OCI-LY3 (cell line): ENCODE measurements around the gene GJD4.

ENCODE experiments used
- H2AFZ ChIP-seq: fragments of 200-600, 300-600 bp; shearing (Covaris generic); 2 replicates; pipeline ENCODE4 v1.6.0; 2014; ENCODE audit warnings: antibody characterized with exemption, low read depth, low read length
- H3K27ac ChIP-seq: fragments of 200-600, 300-600 bp; sonication (generic); 2 replicates; pipeline ENCODE4 v1.5.1; 2014; ENCODE audit warnings: mild to moderate bottlenecking, low read length, moderate library complexity, mixed read lengths
- H3K27me3 ChIP-seq: fragments of 200-600, 300-600 bp; sonication (generic); 2 replicates; pipeline ENCODE4 v1.6.1; 2014; ENCODE audit warnings: low read depth, low read length, mixed read lengths
- H3K36me3 ChIP-seq: fragments of 200-600, 300-600 bp; sonication (generic); replicated peaks from 2 replicates; pipeline ENCODE3; 2014; ENCODE audit warnings: low read depth, low read length, mixed read lengths
- H3K4me1 ChIP-seq: fragments of 300-600, 200-600 bp; sonication (generic); 2 replicates; pipeline ENCODE4 v1.6.1; 2014; ENCODE audit warnings: low read length, mixed read lengths
- H3K4me2 ChIP-seq: fragments of 200-600, 300-600 bp; sonication (generic); 2 replicates; pipeline ENCODE4 v1.6.1; 2014; ENCODE audit warnings: low read length, mixed read lengths
- H3K4me3 ChIP-seq: fragments of 300-600, 200-600 bp; sonication (generic); 2 replicates; pipeline ENCODE4 v1.5.1; 2014; ENCODE audit warnings: antibody characterized with exemption, mild to moderate bottlenecking, low read length, moderate library complexity
- H3K79me2 ChIP-seq: fragments of 300-600, 200-600 bp; shearing (Covaris generic); 2 replicates; pipeline ENCODE4 v1.6.1; 2014; ENCODE audit warnings: mild to moderate bottlenecking, low read length, mixed read lengths
- H3K9ac ChIP-seq: fragments of 300-600, 200-600 bp; shearing (Covaris generic); 2 replicates; pipeline ENCODE4 v1.6.0; 2014; ENCODE audit warnings: mild to moderate bottlenecking, low read length, moderate library complexity
- H3K9me3 ChIP-seq: fragments of 200-600, 300-600 bp; shearing (Covaris generic); 2 replicates; pipeline ENCODE4 v1.6.1; 2014; ENCODE audit warnings: low read length, mixed read lengths; ENCODE audit not compliant: insufficient read depth
- H4K20me1 ChIP-seq: fragments of 200-600, 300-600 bp; sonication (generic); 2 replicates; pipeline ENCODE4 v1.6.1; 2016; ENCODE audit warnings: low read length, mixed read lengths; ENCODE audit not compliant: insufficient read depth
- EZH2phosphoT487 ChIP-seq: fragments of 200-600 bp; shearing (Covaris generic); IDR thresholded peaks from 2 replicates; pipeline ENCODE4 v1.6.1; 2018; ENCODE audit warnings: antibody characterized with exemption, mixed run types, low read depth
- TF ChIP-seq, protein P1 (sequence below): fragments of 200-600, 300-600 bp; sonication (generic); IDR thresholded peaks from 2 replicates; pipeline ENCODE4 v1.5.1; 2014; ENCODE audit warnings: antibody characterized with exemption, low read length, low read depth

The GJD4 gene

DNA sequence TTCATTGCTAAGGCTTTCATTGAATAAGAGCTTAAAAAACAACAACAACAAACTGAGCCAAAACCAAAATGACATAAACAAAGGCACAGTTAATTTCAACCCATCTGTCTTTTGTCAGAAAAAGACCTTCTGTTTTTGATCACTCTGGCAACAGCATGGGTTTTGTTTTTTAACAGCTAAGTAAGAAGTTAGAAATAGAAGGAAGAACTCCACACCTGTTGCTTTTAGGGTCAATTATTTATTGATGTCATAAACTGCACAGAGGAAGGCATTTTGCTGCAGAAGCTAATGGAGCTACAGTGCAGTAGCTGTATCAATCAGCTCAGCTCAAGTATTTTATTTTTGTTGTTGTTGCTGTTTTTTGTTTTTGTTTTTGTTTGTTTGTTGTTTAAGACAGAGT is 16.3 kb upstream of the GJD4 start:
- Histone ChIP-seq H3K4me1 (peaks cover 2% of the 10 kb centered on the region; the same call in 1 of the 2 replicates), H3K9ac (no peak overlapping the region), H3K27ac (no peak overlapping the region), H3K4me3 (no peak overlapping the region), H3K4me2 (no peak overlapping the region), H3K36me3 (no peaks in the 10 kb centered on the region), H2AFZ (no peak overlapping the region), H3K79me2 (no peaks in the 10 kb centered on the region), H4K20me1 (no peaks in the 10 kb centered on the region), H3K9me3 (no peaks in the 10 kb centered on the region), H3K27me3 (no peaks in the 10 kb centered on the region)
- TF ChIP-seq, protein P1, sequence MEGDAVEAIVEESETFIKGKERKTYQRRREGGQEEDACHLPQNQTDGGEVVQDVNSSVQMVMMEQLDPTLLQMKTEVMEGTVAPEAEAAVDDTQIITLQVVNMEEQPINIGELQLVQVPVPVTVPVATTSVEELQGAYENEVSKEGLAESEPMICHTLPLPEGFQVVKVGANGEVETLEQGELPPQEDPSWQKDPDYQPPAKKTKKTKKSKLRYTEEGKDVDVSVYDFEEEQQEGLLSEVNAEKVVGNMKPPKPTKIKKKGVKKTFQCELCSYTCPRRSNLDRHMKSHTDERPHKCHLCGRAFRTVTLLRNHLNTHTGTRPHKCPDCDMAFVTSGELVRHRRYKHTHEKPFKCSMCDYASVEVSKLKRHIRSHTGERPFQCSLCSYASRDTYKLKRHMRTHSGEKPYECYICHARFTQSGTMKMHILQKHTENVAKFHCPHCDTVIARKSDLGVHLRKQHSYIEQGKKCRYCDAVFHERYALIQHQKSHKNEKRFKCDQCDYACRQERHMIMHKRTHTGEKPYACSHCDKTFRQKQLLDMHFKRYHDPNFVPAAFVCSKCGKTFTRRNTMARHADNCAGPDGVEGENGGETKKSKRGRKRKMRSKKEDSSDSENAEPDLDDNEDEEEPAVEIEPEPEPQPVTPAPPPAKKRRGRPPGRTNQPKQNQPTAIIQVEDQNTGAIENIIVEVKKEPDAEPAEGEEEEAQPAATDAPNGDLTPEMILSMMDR: no peak
- no peak for TF ChIP-seq EZH2phosphoT487

DNA sequence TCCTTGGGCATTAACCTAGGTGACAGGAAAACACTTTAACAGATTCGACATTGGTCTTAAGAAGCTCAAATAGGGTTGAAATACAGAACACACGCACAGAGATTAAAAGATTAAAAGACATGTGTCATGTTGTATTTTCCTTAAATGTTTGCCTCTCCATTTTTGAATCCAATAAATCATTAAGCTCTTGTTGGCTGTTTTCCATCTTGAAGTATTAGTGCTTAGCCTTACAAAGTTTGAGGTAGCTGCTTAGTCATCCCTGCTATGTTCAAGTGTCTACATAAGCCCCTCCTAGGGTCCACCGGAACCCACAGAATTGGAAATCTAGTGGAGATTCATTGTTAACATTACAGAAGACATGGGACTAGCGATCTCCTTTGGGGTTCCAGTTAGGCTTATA is 12.7 kb upstream of the GJD4 start:
- no peak overlapping the region for H3K4me3 ChIP-seq
- H3K27ac ChIP-seq: no peak overlapping the region
- H4K20me1 ChIP-seq: no peaks in the 10 kb centered on the region
- no peak for TF ChIP-seq EZH2phosphoT487
- TF ChIP-seq, protein P1: no peak
- no peaks in the 10 kb centered on the region for H3K36me3 ChIP-seq
- no peak overlapping the region for H2AFZ ChIP-seq
- peaks cover 6% of the 10 kb centered on the region; the same call in 1 of the 2 replicates for H3K4me1 ChIP-seq
- no peaks in the 10 kb centered on the region for H3K9me3 ChIP-seq
- no peak overlapping the region for H3K4me2 ChIP-seq
- no peaks in the 10 kb centered on the region for H3K79me2 ChIP-seq
- no peaks in the 10 kb centered on the region for H3K27me3 ChIP-seq
- no peak overlapping the region for H3K9ac ChIP-seq

DNA sequence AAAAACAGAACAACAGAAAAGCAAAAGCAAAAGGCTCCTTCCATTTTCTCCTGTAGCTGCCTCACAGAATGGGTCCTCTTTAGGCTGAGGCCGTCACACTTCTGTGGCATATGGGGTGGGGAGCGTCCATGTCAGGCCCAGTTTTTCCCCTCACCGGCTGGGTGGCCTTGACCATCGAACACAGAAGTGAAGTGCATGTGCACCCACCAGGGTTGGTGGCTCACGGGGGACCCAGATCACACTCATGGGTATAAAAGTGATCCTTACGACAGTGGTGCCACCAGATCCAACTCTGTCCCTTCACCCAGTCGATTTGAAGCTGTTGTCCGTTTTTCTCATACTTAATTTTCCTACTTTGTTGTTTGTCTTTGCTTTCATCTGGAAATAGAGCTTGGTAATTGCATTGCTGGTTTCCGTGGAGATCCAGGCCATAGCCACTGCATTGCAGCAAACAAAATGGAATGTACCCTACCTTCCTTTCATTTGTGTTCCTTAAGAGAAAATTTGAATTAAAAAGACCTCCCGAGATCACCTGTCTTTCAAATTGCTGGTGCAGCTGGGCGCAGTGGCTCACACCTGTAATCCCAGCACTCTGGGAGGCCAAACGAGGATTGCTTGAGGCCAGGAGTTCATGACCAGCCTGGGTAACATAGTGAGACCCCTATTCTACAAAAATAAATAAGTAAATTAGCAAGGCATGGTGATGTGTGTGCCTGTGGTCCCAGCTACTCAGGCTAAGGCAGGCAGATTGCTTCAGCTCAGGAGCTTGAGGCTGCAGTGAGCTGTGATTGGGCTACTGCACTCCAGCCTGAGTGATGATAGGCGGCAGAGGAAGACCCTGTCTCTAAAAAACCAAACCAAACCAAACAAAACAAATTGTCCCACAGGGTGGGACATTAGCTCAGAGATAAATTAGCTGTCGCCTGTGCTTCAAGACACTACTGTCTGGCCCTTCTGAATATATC is 10.7 kb upstream of the GJD4 start:
- H3K4me1 ChIP-seq: peaks cover 6% of the 10 kb centered on the region; the same call in 1 of the 2 replicates
- H3K79me2 ChIP-seq: no peaks in the 10 kb centered on the region
- no peaks in the 10 kb centered on the region for H3K27me3 ChIP-seq
- no peaks in the 10 kb centered on the region for H3K9me3 ChIP-seq
- TF ChIP-seq EZH2phosphoT487: no peak
- TF ChIP-seq, protein P1: no peak
- H3K36me3 ChIP-seq: no peaks in the 10 kb centered on the region
- no peak overlapping the region for H3K27ac ChIP-seq
- no peak overlapping the region for H3K9ac ChIP-seq
- no peak overlapping the region for H3K4me2 ChIP-seq
- no peaks in the 10 kb centered on the region for H4K20me1 ChIP-seq
- H2AFZ ChIP-seq: no peak overlapping the region
- H3K4me3 ChIP-seq: no peak overlapping the region

DNA sequence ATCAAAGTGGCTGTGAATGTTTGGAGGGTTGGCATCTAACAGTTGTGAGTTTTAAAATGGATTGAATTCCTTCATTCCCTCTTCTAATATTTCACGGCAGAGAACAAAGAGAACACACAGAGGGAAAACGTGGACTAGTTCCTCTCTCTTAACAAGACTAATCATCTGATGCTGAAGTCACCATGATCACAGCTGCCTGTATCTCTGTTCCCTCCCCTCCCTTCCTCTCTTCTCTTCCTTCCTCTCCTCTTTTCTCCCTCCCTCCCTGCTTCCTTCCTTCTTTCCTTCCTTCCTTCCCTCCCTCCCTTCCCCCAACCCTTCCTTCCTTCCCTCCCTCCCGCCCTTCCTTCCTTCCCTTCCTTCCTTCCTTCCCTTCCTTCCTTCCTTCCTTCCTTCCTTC is 10.0 kb upstream of the GJD4 start:
- no peaks in the 10 kb centered on the region for H3K36me3 ChIP-seq
- H3K4me1 ChIP-seq: peaks cover 6% of the 10 kb centered on the region; the same call in 1 of the 2 replicates

More for the DNA sequence above, 10.0 kb upstream of the GJD4 start:
- H3K27ac ChIP-seq: no peak overlapping the region
- H4K20me1 ChIP-seq: no peaks in the 10 kb centered on the region
- H3K79me2 ChIP-seq: no peaks in the 10 kb centered on the region
- H3K4me3 ChIP-seq: no peak overlapping the region
- H3K27me3 ChIP-seq: no peaks in the 10 kb centered on the region
- H3K4me2 ChIP-seq: no peak overlapping the region
- H3K9me3 ChIP-seq: no peaks in the 10 kb centered on the region
- no peak overlapping the region for H2AFZ ChIP-seq
- H3K9ac ChIP-seq: no peak overlapping the region
- no peak for TF ChIP-seq EZH2phosphoT487
- TF ChIP-seq, protein P1: no peak
